Measurements from ENCODE around the gene HOXD3.

- TF ChIP-seq CTCF (IDR thresholded peaks at IDR 0.05) (no peak), POLR2A (IDR thresholded peaks at IDR 0.05) (no peak)
Measured at GRCh38 chr2:176156807-176157498, at the start of gene HOXD3.
